Vagina (tissue), 2 donors: ENCODE measurements around the gene IRAK4.

Experiments used
- CTCF ChIP-seq, 3 experiments: fragments of 450-650 bp in 2 of 3; fragments of 200-600 bp in 1 of 3; sonication (generic) in 1 of 3; IDR thresholded peaks; one replicate each; pipeline ENCODE4 v1.5.1; 2017 to 2019; ENCODE audit warnings: antibody characterized with exemption in 3 of 3, mild to moderate bottlenecking in 2 of 3, moderate library complexity in 2 of 3
- POLR2A ChIP-seq, 2 donors: fragments of 450-650 bp; IDR thresholded peaks; one replicate each; pipeline ENCODE4 v1.6.1; 2017; ENCODE audit warnings: antibody characterized with exemption in 2 of 2, mild to moderate bottlenecking in 2 of 2, moderate library complexity in 2 of 2

- TF ChIP-seq POLR2A (IDR thresholded peaks at IDR 0.05) (no peak), CTCF (IDR thresholded peaks at IDR 0.05) (no peak)
These were observed 31.2 kb downstream of the IRAK4 start for GRCh38 chr12:43789941-43790340.
